ENCODE results near the gene CACNB1.

Gene CACNB1

GRCh38 chr17:39166437-39167335 is 30.8 kb downstream of the CACNB1 start:
- in situ Hi-C loops (cut with MboI; ENCODE audit: low sequenced_read_pairs, unreplicated experiment): no loop called here
- TF ChIP-seq CTCF (IDR thresholded peaks at IDR 0.05; ENCODE audit: borderline replicate concordance, control extremely low read depth, extremely low read depth, insufficient read depth, missing control alignments): no peak
- no peak for DNase-seq (ENCODE audit: low spot score)

- no peak for DNase-seq (ENCODE audit: low spot score)
- no peak for TF ChIP-seq CTCF (IDR thresholded peaks at IDR 0.05; ENCODE audit: borderline replicate concordance, control extremely low read depth, extremely low read depth, insufficient read depth, missing control alignments)
- in situ Hi-C loops (cut with MboI; ENCODE audit: low sequenced_read_pairs, unreplicated experiment): no loop called here
Measured at GRCh38 chr17:39165841-39166349, 31.6 kb downstream of the CACNB1 start, which contains the start of gene ARL5C. ARL5C (minus strand) TSS chr17:39166161; CDS start chr17:39165760, 401 bp downstream.

- peak; percentile 7 for TF ChIP-seq CTCF (IDR thresholded peaks at IDR 0.05; ENCODE audit: borderline replicate concordance, control extremely low read depth, extremely low read depth, insufficient read depth, missing control alignments)
- in situ Hi-C loops (cut with MboI; ENCODE audit: low sequenced_read_pairs, unreplicated experiment): no loop called here
- no peak for DNase-seq (ENCODE audit: low spot score)
Measured at GRCh38 chr17:39165178-39165840, 32.2 kb downstream of the CACNB1 start.

- peak; percentile 71 for TF ChIP-seq CTCF (IDR thresholded peaks at IDR 0.05; ENCODE audit: borderline replicate concordance, control extremely low read depth, extremely low read depth, insufficient read depth, missing control alignments)
- peak; percentile 97 for DNase-seq (ENCODE audit: low spot score)
- in situ Hi-C loops (cut with MboI; ENCODE audit: low sequenced_read_pairs, unreplicated experiment): no loop called here
Measured at GRCh38 chr17:39164675-39165143, 32.8 kb downstream of the CACNB1 start.

GRCh38 chr17:39161962-39162361 is 35.5 kb downstream of the CACNB1 start:
- in situ Hi-C loops (cut with MboI; ENCODE audit: low sequenced_read_pairs, unreplicated experiment): no loop called here
- TF ChIP-seq CTCF (IDR thresholded peaks at IDR 0.05; ENCODE audit: borderline replicate concordance, control extremely low read depth, extremely low read depth, insufficient read depth, missing control alignments): no peak
- no peak for DNase-seq (ENCODE audit: low spot score)

- TF ChIP-seq CTCF (IDR thresholded peaks at IDR 0.05; ENCODE audit: borderline replicate concordance, control extremely low read depth, extremely low read depth, insufficient read depth, missing control alignments): no peak
- DNase-seq (ENCODE audit: low spot score): no peak
- in situ Hi-C loops (cut with MboI; ENCODE audit: low sequenced_read_pairs, unreplicated experiment): loop anchor here (10.0 kb wide), 1 partner anchor 174 kb away; no protein-coding TSS in a partner anchor
Measured at GRCh38 chr17:39158623-39159022, 38.8 kb downstream of the CACNB1 start.

Data from GM13976 (cell line).